ENCODE results near the gene REPIN1. TPM values are rescaled to one million over a fixed set of nuclear protein-coding genes. Genes with fewer than 3 reads are reported as not detected.

REPIN1 gene
- total RNA-seq, 4 donors from 2014 or later: 182 to 414 (median 247) TPM

- WGBS, 2 donors (ENCODE audit: low coverage in 1 of 2): 67% methylated on average over 6 of the region's 6 CpGs; no CpG with 5 or more reads in 1 of the 2 donors
- no peaks in the 10 kb centered on the region for H3K36me3 ChIP-seq
- TF ChIP-seq POLR2AphosphoS5 (IDR thresholded peaks at IDR 0.05): no peak
- TF ChIP-seq EP300 (IDR thresholded peaks at IDR 0.05; ENCODE audit: low read depth): no peak
- TF ChIP-seq POLR2A (IDR thresholded peaks at IDR 0.05): no peak
- no peak for TF ChIP-seq CTCF (IDR thresholded peaks at IDR 0.05)
- H3K4me1 ChIP-seq: peaks cover 23 to 61% (median 51%) of the 10 kb centered on the region in 4 donors
- H3K4me3 ChIP-seq: no peak overlapping the region
- peaks cover 11% of the 10 kb centered on the region for H3K27me3 ChIP-seq
- H3K9me3 ChIP-seq: no peaks in the 10 kb centered on the region
- in situ Hi-C loops (cut with MboI; ENCODE audit: low pct_ligation_motif_present in 1 of 4, low pct_unique_long_range_greater_than_20kb in 1 of 4, low sequenced_read_pairs in 3 of 4) (no loop called here), intact Hi-C loops (cut with DNase I; ENCODE audit: low total_unique reads) (no loop called here)
- peak overlapping the region in 3 of 4 donors; percentile 68 to 94 (median 86) for H3K27ac ChIP-seq
- peak; percentile 44 for DNase-seq
Observed at GRCh38 chr7:150337659-150338081, 31.0 kb upstream of the REPIN1 start.

GRCh38 chr7:150338166-150338829, 30.3 kb upstream of the REPIN1 start:
- peaks cover 23 to 61% (median 51%) of the 10 kb centered on the region in 4 donors for H3K4me1 ChIP-seq

GRCh38 chr7:150339409-150339809, 29.2 kb upstream of the REPIN1 start:
- Histone ChIP-seq H3K27me3 (peaks cover 11% of the 10 kb centered on the region), H3K9me3 (no peaks in the 10 kb centered on the region), H3K27ac (peak overlapping the region; percentile 84 to 94 (median 86)), H3K36me3 (no peaks in the 10 kb centered on the region), H3K4me3 (peak overlapping the region in 1 of 4 donors; percentile 47), H3K4me1 (peaks cover 23 to 61% (median 51%) of the 10 kb centered on the region in 4 donors)
- DNase-seq: no peak
- WGBS, 2 donors (ENCODE audit: low coverage in 1 of 2): 29% methylated on average over 9 of the region's 9 CpGs; no CpG with 5 or more reads in 1 of the 2 donors
- in situ Hi-C loops (cut with MboI; ENCODE audit: low pct_ligation_motif_present in 1 of 4, low pct_unique_long_range_greater_than_20kb in 1 of 4, low sequenced_read_pairs in 3 of 4): no loop called here
- intact Hi-C loops (cut with DNase I; ENCODE audit: low total_unique reads): no loop called here
- no peak for TF ChIP-seq EP300 (IDR thresholded peaks at IDR 0.05; ENCODE audit: low read depth)
- TF ChIP-seq POLR2A (IDR thresholded peaks at IDR 0.05): no peak

More at GRCh38 chr7:150338166-150338829, 30.3 kb upstream of the REPIN1 start:
- Histone ChIP-seq H3K9me3 (no peaks in the 10 kb centered on the region), H3K27me3 (peaks cover 11% of the 10 kb centered on the region), H3K27ac (peak overlapping the region in 3 of 4 donors; percentile 68 to 94 (median 86)), H3K4me3 (no peak overlapping the region), H3K36me3 (no peaks in the 10 kb centered on the region)
- intact Hi-C loops (cut with DNase I; ENCODE audit: low total_unique reads): no loop called here
- TF ChIP-seq POLR2A (IDR thresholded peaks at IDR 0.05) (no peak), EP300 (IDR thresholded peaks at IDR 0.05; ENCODE audit: low read depth) (no peak), CTCF (IDR thresholded peaks at IDR 0.05) (no peak), POLR2AphosphoS5 (IDR thresholded peaks at IDR 0.05) (no peak)
- WGBS, 2 donors (ENCODE audit: low coverage in 1 of 2): 71% methylated on average over 11 of the region's 11 CpGs; no CpG with 5 or more reads in 1 of the 2 donors
- in situ Hi-C loops (cut with MboI; ENCODE audit: low pct_ligation_motif_present in 1 of 4, low pct_unique_long_range_greater_than_20kb in 1 of 4, low sequenced_read_pairs in 3 of 4): no loop called here
- no peak for DNase-seq

- Histone ChIP-seq H3K4me1 (peaks cover 20 to 58% (median 48%) of the 10 kb centered on the region in 4 donors), H3K4me3 (peak overlapping the region; percentile 43 to 61 (median 47)), H3K9me3 (no peaks in the 10 kb centered on the region), H3K36me3 (no peaks in the 10 kb centered on the region), H3K27me3 (peaks cover 11% of the 10 kb centered on the region), H3K27ac (peak overlapping the region; percentile 84 to 94 (median 86))
- peak; percentile 65 for DNase-seq
- TF ChIP-seq POLR2AphosphoS5 (IDR thresholded peaks at IDR 0.05) (peak in 1 of 3 donors; percentile 39), CTCF (IDR thresholded peaks at IDR 0.05) (peak in 1 of 5 experiments; percentile 10), POLR2A (IDR thresholded peaks at IDR 0.05) (no peak), EP300 (IDR thresholded peaks at IDR 0.05; ENCODE audit: low read depth) (no peak)
- in situ Hi-C loops (cut with MboI; ENCODE audit: low pct_ligation_motif_present in 1 of 4, low pct_unique_long_range_greater_than_20kb in 1 of 4, low sequenced_read_pairs in 3 of 4): no loop called here
- intact Hi-C loops (cut with DNase I; ENCODE audit: low total_unique reads): no loop called here
- 15% methylated on average over 30 of the region's 39 CpGs; no CpG with 5 or more reads in 1 of the 2 donors for WGBS, 2 donors (ENCODE audit: low coverage in 1 of 2)
Observed at GRCh38 chr7:150340024-150340749, 28.4 kb upstream of the REPIN1 start.
